Measurements from ENCODE around the gene MAVS. TPM values are rescaled to one million over a fixed set of nuclear protein-coding genes. Genes with fewer than 3 reads are reported as not detected.

Gene MAVS
- total RNA-seq, 1 experiment from 2014 or later, result 24.2 TPM

GRCh38 chr20:3888622-3889488, 42.2 kb downstream of the MAVS start, which contains the start of gene PANK2:
Gene PANK2 (plus strand): TSS chr20:3889387.
- H3K9me3 Mint-ChIP-seq, result peaks cover 4 to 5% of the 10 kb centered on the region in 2 experiments; a peak in 2 of 5 replicates
- Histone ChIP-seq H2BK5ac (ENCODE audit: insufficient read length, low read length) (no peak within 1 kb of the TSS), H2AK5ac (ENCODE audit: insufficient read length, low read length) (peak within 1 kb of the TSS; percentile 1), H3K79me1 (ENCODE audit: insufficient read depth, low read depth, low read length, poor library complexity, severe bottlenecking) (no peaks in the 10 kb centered on the region), H3K56ac (ENCODE audit: insufficient read length, low read depth, low read length) (peak within 1 kb of the TSS; percentile 20), H3T11ph (ENCODE audit: low read length) (no peak within 1 kb of the TSS), H2BK120ac (ENCODE audit: low read depth, low read length, poor library complexity, severe bottlenecking) (peak within 1 kb of the TSS; percentile 96), H2BK12ac (ENCODE audit: insufficient read length, low read depth, low read length) (no peak within 1 kb of the TSS), H3K23ac (ENCODE audit: insufficient read length, low read depth, low read length) (no peak within 1 kb of the TSS), H3K9me3 (ENCODE audit: control insufficient read depth, low read depth, low read length) (no peaks in the 10 kb centered on the region), H3K27ac (ENCODE audit: insufficient read length, low read depth, low read length) (peak within 1 kb of the TSS; percentile 67), H3K4me2 (ENCODE audit: insufficient read depth, insufficient read length, low read length) (peak within 1 kb of the TSS; percentile 83), H2AFZ (ENCODE audit: low read length) (no peak within 1 kb of the TSS), H3K4me1 (ENCODE audit: insufficient read depth, low read length) (peaks cover 4% of the 10 kb centered on the region; the same call in 1 of the 2 replicates), H3K9ac (ENCODE audit: extremely low read depth, insufficient read length, low read length) (peak within 1 kb of the TSS; percentile 96), H2BK20ac (ENCODE audit: low read depth, low read length, poor library complexity, severe bottlenecking) (no peak within 1 kb of the TSS), H4K5ac (ENCODE audit: insufficient read length, low read depth, low read length) (peak within 1 kb of the TSS; percentile 10), H3K23me2 (ENCODE audit: insufficient read length, low read depth, low read length, poor library complexity, severe bottlenecking) (peaks cover 20% of the 10 kb centered on the region), H2BK15ac (ENCODE audit: low read depth, low read length) (no peak within 1 kb of the TSS), H3K79me2 (ENCODE audit: insufficient read depth, low read length) (peaks cover 44% of the 10 kb centered on the region), H4K91ac (ENCODE audit: insufficient read length, low read depth, low read length) (no peak within 1 kb of the TSS), H3K27me3 (ENCODE audit: insufficient read depth, low read length) (no peaks in the 10 kb centered on the region), H3K14ac (ENCODE audit: insufficient read depth, low read length) (peak within 1 kb of the TSS; percentile 98), H4K8ac (replicated peaks; ENCODE audit: insufficient read length, low read depth, low read length) (no peak within 1 kb of the TSS), H3K4ac (ENCODE audit: low read depth, low read length) (no peak within 1 kb of the TSS; the same call in 1 of the 2 replicates), H4K20me1 (ENCODE audit: control insufficient read depth, insufficient read depth, insufficient read length) (no peaks in the 10 kb centered on the region), H3K18ac (ENCODE audit: insufficient read length, low read depth, low read length) (peak within 1 kb of the TSS; percentile 99)
- TF ChIP-seq, protein P1, sequence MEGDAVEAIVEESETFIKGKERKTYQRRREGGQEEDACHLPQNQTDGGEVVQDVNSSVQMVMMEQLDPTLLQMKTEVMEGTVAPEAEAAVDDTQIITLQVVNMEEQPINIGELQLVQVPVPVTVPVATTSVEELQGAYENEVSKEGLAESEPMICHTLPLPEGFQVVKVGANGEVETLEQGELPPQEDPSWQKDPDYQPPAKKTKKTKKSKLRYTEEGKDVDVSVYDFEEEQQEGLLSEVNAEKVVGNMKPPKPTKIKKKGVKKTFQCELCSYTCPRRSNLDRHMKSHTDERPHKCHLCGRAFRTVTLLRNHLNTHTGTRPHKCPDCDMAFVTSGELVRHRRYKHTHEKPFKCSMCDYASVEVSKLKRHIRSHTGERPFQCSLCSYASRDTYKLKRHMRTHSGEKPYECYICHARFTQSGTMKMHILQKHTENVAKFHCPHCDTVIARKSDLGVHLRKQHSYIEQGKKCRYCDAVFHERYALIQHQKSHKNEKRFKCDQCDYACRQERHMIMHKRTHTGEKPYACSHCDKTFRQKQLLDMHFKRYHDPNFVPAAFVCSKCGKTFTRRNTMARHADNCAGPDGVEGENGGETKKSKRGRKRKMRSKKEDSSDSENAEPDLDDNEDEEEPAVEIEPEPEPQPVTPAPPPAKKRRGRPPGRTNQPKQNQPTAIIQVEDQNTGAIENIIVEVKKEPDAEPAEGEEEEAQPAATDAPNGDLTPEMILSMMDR (conservative IDR thresholded peaks at IDR 0.05), result peak; percentile 30; the same call in 2 of the 3 replicates
- H3K27me3 Mint-ChIP-seq (ENCODE audit: low read depth), result no peaks in the 10 kb centered on the region
- peak within 1 kb of the TSS; percentile 93 to 96 for H3K4me3 Mint-ChIP-seq
- peaks cover 27 to 49% (median 34%) of the 10 kb centered on the region in 3 experiments for H3K36me3 Mint-ChIP-seq (ENCODE audit: insufficient read depth in 1 of 3, low read depth in 3 of 3)
- H3K27ac Mint-ChIP-seq, result peak within 1 kb of the TSS; percentile 95 to 99 (median 95)
- peak; percentile 99 for DNase-seq
- no CpG with 5 or more reads among the region's 72 CpGs for WGBS (ENCODE audit: extremely low coverage, insufficient read length, low lambda C conversion rate)
- peaks cover 39 to 44% of the 10 kb centered on the region in 2 experiments for H3K4me1 Mint-ChIP-seq
